GM13976 (cell line): ENCODE results near the gene AMY1B.
"Not testable (repeated sequence)": the region's sequence is repeated elsewhere in the genome, so short reads cannot be mapped to it uniquely, and the experiment has no call there.

Experiments used
- DNase-seq: peaks from one replicate; pipeline ENCODE4 v3.0.0; 2012; ENCODE audit warnings: low spot score
- in situ Hi-C: fragments of 300-500 bp; cut with MboI; formaldehyde crosslinking; loops from one replicate; pipeline ENCODE4 v1.12.0; 2022; ENCODE audit warnings: low sequenced_read_pairs, mixed read lengths, inconsistent platforms; ENCODE audit not compliant: unreplicated experiment

The AMY1B gene

DNA sequence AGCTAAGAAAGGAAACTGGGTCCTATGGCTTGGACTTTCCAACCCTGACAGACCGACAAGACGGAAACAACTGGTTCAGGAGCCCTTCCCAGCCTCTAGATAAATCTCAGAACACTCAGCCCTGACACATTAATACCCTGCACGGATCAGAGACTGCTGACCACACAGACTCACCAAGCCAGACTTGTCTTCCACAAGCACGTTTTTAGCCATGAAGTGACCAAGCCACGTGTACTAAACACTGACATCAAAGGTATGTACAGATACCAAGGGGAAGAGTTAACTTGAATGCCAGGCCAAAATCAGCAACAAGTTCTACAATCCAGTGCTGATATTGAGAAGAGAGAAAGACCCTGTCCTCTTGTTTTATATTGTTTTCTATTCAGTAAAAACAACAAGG is at the start of gene AMY1B:
TSS of gene AMY1B (minus strand) at position 101 of the 400 bp plus-strand sequence. CDS start 571 bp downstream, outside the sequence.
- DNase-seq, in situ Hi-C loops: not testable (repeated sequence)

DNA sequence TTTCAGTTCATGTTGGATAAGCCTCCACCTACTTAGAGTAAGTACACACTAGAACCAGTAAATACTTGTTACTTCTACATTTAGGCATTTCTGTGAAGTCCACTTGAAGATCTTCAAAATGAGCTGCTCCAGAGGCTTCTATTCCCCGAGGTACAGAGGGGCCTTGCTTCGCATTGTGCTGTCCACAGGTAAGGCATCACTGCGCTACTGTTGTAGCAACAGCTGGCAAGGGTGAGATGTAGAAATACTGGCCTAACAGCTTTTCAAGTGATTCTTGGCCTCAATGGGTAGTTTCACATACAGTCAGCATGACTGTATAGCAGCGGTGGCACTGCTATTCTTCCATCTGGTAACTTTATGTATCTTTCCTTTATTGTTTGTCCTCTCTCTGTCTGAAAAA is 49.0 kb upstream of the AMY1B start:
- DNase-seq, in situ Hi-C loops: not testable (repeated sequence)

DNA sequence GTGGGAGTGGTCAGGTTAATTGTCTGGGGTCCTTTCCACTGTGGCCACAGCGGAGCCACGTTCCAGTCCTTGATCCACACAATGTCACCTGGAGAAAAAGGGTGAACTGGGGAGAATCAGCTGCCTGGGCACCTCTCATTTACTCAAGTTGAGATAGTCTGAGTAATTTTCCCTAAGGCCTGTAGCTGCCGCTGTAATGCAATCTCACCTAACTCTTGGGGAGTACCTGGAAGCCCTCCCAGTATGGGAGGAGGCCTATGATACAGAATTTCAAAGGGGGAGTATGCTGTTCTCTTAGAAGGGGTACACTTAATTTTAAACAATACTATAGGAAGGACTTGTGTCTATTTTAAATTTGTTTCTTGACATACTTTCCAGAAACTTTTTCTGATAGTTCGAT is 48.4 kb upstream of the AMY1B start:
- DNase-seq, in situ Hi-C loops: not testable (repeated sequence)

DNA sequence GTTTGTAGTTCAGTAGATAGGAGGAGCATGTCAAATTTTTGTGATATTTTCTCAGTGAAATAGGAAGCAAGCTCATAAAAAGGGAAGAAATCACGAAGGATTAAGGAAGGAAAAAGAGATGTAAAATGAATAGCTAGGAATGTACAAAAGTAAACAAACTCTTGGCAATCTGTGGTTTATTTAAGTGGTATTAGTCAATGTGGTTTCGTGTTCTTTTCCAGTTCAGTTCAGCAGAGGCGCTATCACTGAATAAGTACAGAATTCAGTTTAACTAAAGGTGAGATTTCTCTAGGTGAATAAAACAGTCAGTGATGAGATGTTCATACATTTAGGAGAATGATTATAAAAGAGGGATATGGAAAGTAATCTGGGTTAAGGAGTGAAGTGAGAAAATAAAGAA is 42.0 kb upstream of the AMY1B start:
- in situ Hi-C loops, DNase-seq: not testable (repeated sequence)

DNA sequence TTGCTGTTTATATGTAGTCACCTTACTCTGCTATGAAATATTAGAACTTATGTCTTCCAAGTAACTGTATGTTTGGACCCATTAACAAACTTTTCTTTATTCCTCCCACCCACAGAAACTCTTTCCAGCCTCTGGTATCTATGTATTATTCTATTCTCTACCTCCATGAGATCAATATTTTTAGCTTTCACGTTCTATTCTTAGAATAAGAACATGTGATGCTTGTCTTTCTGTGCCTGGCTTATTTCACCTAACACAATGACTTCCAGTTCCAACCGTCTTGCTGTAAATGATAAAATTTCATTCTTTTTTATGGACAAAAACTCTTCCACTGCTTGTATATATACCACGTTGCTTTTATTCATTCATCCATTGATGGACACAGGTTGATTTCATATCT is 39.3 kb upstream of the AMY1B start:
- in situ Hi-C loops: not testable (repeated sequence)

DNA sequence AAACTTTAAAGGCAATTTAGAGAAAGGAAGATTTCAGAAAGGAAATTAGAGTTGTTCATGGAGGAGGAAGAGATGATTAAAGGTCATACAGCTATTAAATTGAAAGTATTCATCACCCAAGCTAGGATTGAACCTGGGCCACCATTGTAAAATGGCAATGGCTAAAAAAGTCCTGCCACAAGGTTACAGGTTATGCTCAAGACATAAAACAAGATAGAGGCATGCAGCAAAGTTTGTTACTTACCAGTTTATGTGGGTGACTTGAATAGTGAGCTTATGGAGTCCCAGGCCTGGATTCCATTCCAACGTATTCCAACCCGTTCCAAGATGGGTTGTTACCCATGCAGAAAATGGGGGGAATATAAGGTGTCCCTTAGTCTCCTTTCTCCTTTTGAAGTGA is 25.5 kb upstream of the AMY1B start:
- DNase-seq, in situ Hi-C loops: not testable (repeated sequence)

More for the DNA sequence above, 39.3 kb upstream of the AMY1B start:
- DNase-seq: not testable (repeated sequence)

DNA sequence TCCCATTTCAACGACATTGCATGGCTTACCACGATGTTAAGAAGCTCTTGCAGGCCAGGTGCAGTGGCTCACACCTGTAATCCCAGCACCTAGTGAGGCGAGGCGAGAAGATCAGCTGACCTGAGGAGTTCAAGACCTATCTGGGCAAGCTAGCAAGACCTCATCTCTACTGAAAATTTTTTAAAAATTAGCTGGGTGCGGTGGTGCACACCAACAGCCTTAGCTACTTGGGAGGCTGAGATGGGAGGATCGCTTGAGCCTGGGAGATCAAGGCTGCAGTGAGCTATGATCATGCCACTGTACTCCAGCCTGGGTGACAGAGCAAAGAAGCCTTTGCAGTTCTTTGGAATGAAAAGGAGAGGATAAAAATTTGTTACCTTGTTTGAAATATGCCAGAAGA is 21.4 kb upstream of the AMY1B start:
- in situ Hi-C loops, DNase-seq: not testable (repeated sequence)

DNA sequence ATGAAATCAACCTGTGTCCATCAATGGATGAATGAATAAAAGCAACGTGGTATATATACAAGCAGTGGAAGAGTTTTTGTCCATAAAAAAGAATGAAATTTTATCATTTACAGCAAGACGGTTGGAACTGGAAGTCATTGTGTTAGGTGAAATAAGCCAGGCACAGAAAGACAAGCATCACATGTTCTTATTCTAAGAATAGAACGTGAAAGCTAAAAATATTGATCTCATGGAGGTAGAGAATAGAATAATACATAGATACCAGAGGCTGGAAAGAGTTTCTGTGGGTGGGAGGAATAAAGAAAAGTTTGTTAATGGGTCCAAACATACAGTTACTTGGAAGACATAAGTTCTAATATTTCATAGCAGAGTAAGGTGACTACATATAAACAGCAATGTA is 14.4 kb upstream of the AMY1B start:
- DNase-seq, in situ Hi-C loops: not testable (repeated sequence)

DNA sequence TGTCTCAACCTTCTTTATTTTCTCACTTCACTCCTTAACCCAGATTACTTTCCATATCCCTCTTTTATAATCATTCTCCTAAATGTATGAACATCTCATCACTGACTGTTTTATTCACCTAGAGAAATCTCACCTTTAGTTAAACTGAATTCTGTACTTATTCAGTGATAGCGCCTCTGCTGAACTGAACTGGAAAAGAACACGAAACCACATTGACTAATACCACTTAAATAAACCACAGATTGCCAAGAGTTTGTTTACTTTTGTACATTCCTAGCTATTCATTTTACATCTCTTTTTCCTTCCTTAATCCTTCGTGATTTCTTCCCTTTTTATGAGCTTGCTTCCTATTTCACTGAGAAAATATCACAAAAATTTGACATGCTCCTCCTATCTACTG is 11.7 kb upstream of the AMY1B start:
- DNase-seq, in situ Hi-C loops: not testable (repeated sequence)

DNA sequence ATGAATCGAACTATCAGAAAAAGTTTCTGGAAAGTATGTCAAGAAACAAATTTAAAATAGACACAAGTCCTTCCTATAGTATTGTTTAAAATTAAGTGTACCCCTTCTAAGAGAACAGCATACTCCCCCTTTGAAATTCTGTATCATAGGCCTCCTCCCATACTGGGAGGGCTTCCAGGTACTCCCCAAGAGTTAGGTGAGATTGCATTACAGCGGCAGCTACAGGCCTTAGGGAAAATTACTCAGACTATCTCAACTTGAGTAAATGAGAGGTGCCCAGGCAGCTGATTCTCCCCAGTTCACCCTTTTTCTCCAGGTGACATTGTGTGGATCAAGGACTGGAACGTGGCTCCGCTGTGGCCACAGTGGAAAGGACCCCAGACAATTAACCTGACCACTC is 5.2 kb upstream of the AMY1B start:
- in situ Hi-C loops, DNase-seq: not testable (repeated sequence)

DNA sequence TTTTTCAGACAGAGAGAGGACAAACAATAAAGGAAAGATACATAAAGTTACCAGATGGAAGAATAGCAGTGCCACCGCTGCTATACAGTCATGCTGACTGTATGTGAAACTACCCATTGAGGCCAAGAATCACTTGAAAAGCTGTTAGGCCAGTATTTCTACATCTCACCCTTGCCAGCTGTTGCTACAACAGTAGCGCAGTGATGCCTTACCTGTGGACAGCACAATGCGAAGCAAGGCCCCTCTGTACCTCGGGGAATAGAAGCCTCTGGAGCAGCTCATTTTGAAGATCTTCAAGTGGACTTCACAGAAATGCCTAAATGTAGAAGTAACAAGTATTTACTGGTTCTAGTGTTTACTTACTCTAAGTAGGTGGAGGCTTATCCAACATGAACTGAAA is 4.7 kb upstream of the AMY1B start:
- DNase-seq, in situ Hi-C loops: not testable (repeated sequence)

DNA sequence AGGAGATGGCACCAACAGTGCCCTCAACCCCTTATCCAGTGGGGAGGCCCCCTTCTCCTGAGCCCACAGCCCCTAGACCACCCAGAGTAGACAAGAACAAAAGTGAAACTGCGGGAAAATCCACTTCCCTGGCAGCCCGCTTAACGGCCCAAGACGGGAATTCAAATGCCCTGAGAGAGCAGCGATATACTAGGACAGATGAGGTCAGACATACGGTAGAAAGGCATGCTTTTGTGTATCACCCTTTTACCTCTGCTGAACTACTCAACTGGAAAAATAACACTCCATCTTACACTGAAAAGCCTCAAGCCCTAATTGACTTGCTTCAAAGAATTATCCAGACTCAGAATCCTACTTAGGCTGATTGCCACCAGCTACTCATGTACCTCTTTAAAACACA is 1.4 kb upstream of the AMY1B start:
- in situ Hi-C loops, DNase-seq: not testable (repeated sequence)

DNA sequence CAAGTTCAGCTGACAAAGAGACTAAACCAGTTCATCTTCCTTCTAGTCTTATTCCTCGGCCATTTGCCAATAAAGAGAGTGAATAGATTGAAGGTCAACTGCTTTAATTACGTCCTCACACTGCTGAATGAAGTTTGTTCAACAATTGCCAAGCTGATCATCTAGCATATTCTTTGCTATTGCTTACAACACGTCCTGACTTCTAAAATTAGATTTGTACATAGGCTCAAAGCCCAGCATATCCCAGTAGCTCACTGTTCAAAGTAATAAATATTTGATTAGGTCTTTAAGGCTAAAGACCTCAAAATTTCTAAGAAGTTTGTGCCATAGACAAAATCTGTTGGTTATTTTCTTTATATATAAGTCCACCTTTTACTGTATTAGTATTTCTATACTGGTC is 19.7 kb downstream of the AMY1B start:
- DNase-seq, in situ Hi-C loops: not testable (repeated sequence)

DNA sequence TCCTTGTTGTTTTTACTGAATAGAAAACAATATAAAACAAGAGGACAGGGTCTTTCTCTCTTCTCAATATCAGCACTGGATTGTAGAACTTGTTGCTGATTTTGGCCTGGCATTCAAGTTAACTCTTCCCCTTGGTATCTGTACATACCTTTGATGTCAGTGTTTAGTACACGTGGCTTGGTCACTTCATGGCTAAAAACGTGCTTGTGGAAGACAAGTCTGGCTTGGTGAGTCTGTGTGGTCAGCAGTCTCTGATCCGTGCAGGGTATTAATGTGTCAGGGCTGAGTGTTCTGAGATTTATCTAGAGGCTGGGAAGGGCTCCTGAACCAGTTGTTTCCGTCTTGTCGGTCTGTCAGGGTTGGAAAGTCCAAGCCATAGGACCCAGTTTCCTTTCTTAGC is 40.5 kb downstream of the AMY1B start, which contains the start of gene AMY1A:
TSS of gene AMY1A (plus strand) at position 301 of the 400 bp plus-strand sequence. CDS start 571 bp downstream, outside the sequence.
- DNase-seq, in situ Hi-C loops: not testable (repeated sequence)

DNA sequence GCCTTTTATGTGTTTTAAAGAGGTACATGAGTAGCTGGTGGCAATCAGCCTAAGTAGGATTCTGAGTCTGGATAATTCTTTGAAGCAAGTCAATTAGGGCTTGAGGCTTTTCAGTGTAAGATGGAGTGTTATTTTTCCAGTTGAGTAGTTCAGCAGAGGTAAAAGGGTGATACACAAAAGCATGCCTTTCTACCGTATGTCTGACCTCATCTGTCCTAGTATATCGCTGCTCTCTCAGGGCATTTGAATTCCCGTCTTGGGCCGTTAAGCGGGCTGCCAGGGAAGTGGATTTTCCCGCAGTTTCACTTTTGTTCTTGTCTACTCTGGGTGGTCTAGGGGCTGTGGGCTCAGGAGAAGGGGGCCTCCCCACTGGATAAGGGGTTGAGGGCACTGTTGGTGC is 41.9 kb downstream of the AMY1B start:
- in situ Hi-C loops, DNase-seq: not testable (repeated sequence)

DNA sequence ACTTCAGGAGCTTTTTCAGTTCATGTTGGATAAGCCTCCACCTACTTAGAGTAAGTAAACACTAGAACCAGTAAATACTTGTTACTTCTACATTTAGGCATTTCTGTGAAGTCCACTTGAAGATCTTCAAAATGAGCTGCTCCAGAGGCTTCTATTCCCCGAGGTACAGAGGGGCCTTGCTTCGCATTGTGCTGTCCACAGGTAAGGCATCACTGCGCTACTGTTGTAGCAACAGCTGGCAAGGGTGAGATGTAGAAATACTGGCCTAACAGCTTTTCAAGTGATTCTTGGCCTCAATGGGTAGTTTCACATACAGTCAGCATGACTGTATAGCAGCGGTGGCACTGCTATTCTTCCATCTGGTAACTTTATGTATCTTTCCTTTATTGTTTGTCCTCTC is 45.1 kb downstream of the AMY1B start:
- in situ Hi-C loops, DNase-seq: not testable (repeated sequence)

DNA sequence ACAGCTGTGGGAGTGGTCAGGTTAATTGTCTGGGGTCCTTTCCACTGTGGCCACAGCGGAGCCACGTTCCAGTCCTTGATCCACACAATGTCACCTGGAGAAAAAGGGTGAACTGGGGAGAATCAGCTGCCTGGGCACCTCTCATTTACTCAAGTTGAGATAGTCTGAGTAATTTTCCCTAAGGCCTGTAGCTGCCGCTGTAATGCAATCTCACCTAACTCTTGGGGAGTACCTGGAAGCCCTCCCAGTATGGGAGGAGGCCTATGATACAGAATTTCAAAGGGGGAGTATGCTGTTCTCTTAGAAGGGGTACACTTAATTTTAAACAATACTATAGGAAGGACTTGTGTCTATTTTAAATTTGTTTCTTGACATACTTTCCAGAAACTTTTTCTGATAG is 45.7 kb downstream of the AMY1B start:
- in situ Hi-C loops: not testable (repeated sequence)

DNA sequence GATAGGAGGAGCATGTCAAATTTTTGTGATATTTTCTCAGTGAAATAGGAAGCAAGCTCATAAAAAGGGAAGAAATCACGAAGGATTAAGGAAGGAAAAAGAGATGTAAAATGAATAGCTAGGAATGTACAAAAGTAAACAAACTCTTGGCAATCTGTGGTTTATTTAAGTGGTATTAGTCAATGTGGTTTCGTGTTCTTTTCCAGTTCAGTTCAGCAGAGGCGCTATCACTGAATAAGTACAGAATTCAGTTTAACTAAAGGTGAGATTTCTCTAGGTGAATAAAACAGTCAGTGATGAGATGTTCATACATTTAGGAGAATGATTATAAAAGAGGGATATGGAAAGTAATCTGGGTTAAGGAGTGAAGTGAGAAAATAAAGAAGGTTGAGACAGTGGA is 52.1 kb downstream of the AMY1B start:
- not testable (repeated sequence) for DNase-seq

More for the DNA sequence above, 45.7 kb downstream of the AMY1B start:
- not testable (repeated sequence) for DNase-seq

DNA sequence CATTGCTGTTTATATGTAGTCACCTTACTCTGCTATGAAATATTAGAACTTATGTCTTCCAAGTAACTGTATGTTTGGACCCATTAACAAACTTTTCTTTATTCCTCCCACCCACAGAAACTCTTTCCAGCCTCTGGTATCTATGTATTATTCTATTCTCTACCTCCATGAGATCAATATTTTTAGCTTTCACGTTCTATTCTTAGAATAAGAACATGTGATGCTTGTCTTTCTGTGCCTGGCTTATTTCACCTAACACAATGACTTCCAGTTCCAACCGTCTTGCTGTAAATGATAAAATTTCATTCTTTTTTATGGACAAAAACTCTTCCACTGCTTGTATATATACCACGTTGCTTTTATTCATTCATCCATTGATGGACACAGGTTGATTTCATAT is 54.8 kb downstream of the AMY1B start:
- in situ Hi-C loops, DNase-seq: not testable (repeated sequence)

More for the DNA sequence above, 52.1 kb downstream of the AMY1B start:
- in situ Hi-C loops: not testable (repeated sequence)
